Neuronal stem cell (in vitro differentiated cells): ENCODE data around the gene KCNJ6.

ENCODE experiments used
- DNase-seq: peaks from one replicate; pipeline ENCODE4 v3.0.0-alpha.2; 2013; ENCODE audit warnings: low spot score
- H2AFZ ChIP-seq: one replicate; pipeline ENCODE4 v1.6.1; 2013; ENCODE audit warnings: mild to moderate bottlenecking, low read length, inconsistent platforms
- H2AK5ac ChIP-seq: 2 replicates; pipeline ENCODE4 v1.6.1; 2013; ENCODE audit warnings: low read depth, mild to moderate bottlenecking, inconsistent platforms, low read length, moderate library complexity, mixed read lengths
- H2BK120ac ChIP-seq: 2 replicates; pipeline ENCODE4 v1.6.1; 2013; ENCODE audit warnings: low read depth, mild to moderate bottlenecking, inconsistent platforms, low read length, moderate library complexity, mixed read lengths
- H2BK12ac ChIP-seq: one replicate; pipeline ENCODE4 v1.6.1; 2013; ENCODE audit warnings: low read length, inconsistent platforms
- H2BK15ac ChIP-seq: 2 replicates; pipeline ENCODE4 v1.6.1; 2013; ENCODE audit warnings: mild to moderate bottlenecking, low read length, inconsistent platforms, mixed read lengths
- H2BK5ac ChIP-seq: one replicate; pipeline ENCODE4 v1.6.1; 2013; ENCODE audit warnings: inconsistent platforms, mild to moderate bottlenecking, low read length, moderate library complexity
- H3K14ac ChIP-seq: one replicate; pipeline ENCODE4 v1.6.1; 2013; ENCODE audit warnings: low read length, inconsistent platforms
- H3K18ac ChIP-seq: 2 replicates; pipeline ENCODE4 v1.6.1; 2013; ENCODE audit warnings: low read length, inconsistent platforms
- H3K23ac ChIP-seq: 2 replicates; pipeline ENCODE4 v1.6.1; 2013; ENCODE audit warnings: low read depth, mild to moderate bottlenecking, mixed read lengths, low read length, inconsistent platforms; ENCODE audit not compliant: poor library complexity
- H3K27ac ChIP-seq: replicated peaks from 3 replicates; pipeline ENCODE4 v1.5.1; 2013; ENCODE audit warnings: low read length, inconsistent platforms
- H3K27me3 ChIP-seq, 3 experiments: 2 replicates each; pipeline ENCODE4 v1.6.1; 2013; ENCODE audit warnings: low read length in 3 of 3, mild to moderate bottlenecking in 2 of 3, inconsistent platforms in 1 of 3, low read depth in 1 of 3, mixed read lengths in 1 of 3, moderate library complexity in 1 of 3; ENCODE audit not compliant: control insufficient read depth in 3 of 3, insufficient read depth in 3 of 3
- H3K36me3 ChIP-seq, 2 donors: replicated peaks in 1 of 2; 2 replicates each; pipeline ENCODE4 v1.6.1; 2013; ENCODE audit warnings: low read length in 2 of 2; ENCODE audit not compliant: control insufficient read depth in 2 of 2, insufficient read depth in 2 of 2
- H3K4ac ChIP-seq: 2 replicates; pipeline ENCODE4 v1.6.1; 2013; ENCODE audit warnings: inconsistent platforms, mild to moderate bottlenecking, low read length, moderate library complexity
- H3K4me1 ChIP-seq, 2 donors: 1 replicate in 1 of 2; 2 replicates in 1 of 2; pipeline ENCODE4 v1.6.1; 2013; ENCODE audit warnings: low read length in 2 of 2, low read depth in 1 of 2; ENCODE audit not compliant: control insufficient read depth in 2 of 2, insufficient read depth in 1 of 2
- H3K4me2 ChIP-seq: one replicate; pipeline ENCODE4 v1.6.1; 2013; ENCODE audit warnings: mild to moderate bottlenecking, low read length, inconsistent platforms; ENCODE audit not compliant: insufficient read depth, poor library complexity, severe bottlenecking
- H3K4me3 ChIP-seq, 2 donors: 2 replicates each; pipeline ENCODE4 v1.5.1; 2013; ENCODE audit warnings: low read length in 2 of 2, mild to moderate bottlenecking in 2 of 2, inconsistent platforms in 1 of 2, moderate library complexity in 1 of 2
- H3K79me1 ChIP-seq: one replicate; pipeline ENCODE4 v1.6.1; 2013; ENCODE audit warnings: low read depth, mild to moderate bottlenecking, inconsistent platforms, low read length, moderate library complexity
- H3K9ac ChIP-seq: one replicate; pipeline ENCODE4 v1.6.1; 2013; ENCODE audit warnings: mild to moderate bottlenecking, low read depth, low read length, inconsistent platforms; ENCODE audit not compliant: poor library complexity
- H3K9me3 ChIP-seq, 2 donors: replicated peaks in 1 of 2; 2 replicates each; pipeline versions ENCODE3 to v1.6.1; 2013; ENCODE audit warnings: low read length in 2 of 2, mild to moderate bottlenecking in 2 of 2, inconsistent platforms in 1 of 2, low read depth in 1 of 2, mixed read lengths in 1 of 2, moderate library complexity in 1 of 2; ENCODE audit not compliant: control insufficient read depth in 2 of 2, insufficient read depth in 1 of 2
- H4K8ac ChIP-seq: one replicate; pipeline ENCODE4 v1.6.1; 2013; ENCODE audit warnings: low read depth, mild to moderate bottlenecking, inconsistent platforms, low read length, moderate library complexity
- H4K91ac ChIP-seq: one replicate; pipeline ENCODE4 v1.6.1; 2013; ENCODE audit warnings: low read length, low read depth, mild to moderate bottlenecking, inconsistent platforms; ENCODE audit not compliant: poor library complexity
- WGBS, 2 donors: extraction: QIAGEN DNeasy Blood & Tissue Kit; methylation state at CpG; one replicate each; pipeline ENCODE4 v1.1.7; 2013; ENCODE audit warnings: missing lambda C conversion rate in 2 of 2, mixed read lengths in 1 of 2; ENCODE audit not compliant: insufficient read length in 2 of 2, insufficient replicate concordance in 1 of 2; ENCODE audit errors: extremely low coverage in 2 of 2; 5-methylcytosine and 5-hydroxymethylcytosine counted together

KCNJ6 gene

GRCh38 chr21:37566790-37567615 lies 349.3 kb downstream of the KCNJ6 start:
- Histone ChIP-seq H3K4me2 (no peak overlapping the region), H3K14ac (no peak overlapping the region), H3K18ac (no peak overlapping the region), H3K79me1 (no peaks in the 10 kb centered on the region), H3K4me3 (no peak overlapping the region), H3K9ac (no peak overlapping the region), H3K27ac (no peak overlapping the region), H2BK12ac (no peak overlapping the region), H3K9me3 (peaks cover 0 to 3% of the 10 kb centered on the region in 2 donors), H3K4ac (no peak overlapping the region), H2BK15ac (no peak overlapping the region), H2BK120ac (no peak overlapping the region), H4K91ac (no peak overlapping the region), H3K23ac (no peak overlapping the region), H2AK5ac (no peak overlapping the region), H4K8ac (no peak overlapping the region), H2AFZ (no peak overlapping the region), H2BK5ac (no peak overlapping the region), H3K4me1 (peaks cover 3 to 17% of the 10 kb centered on the region in 2 donors), H3K27me3 (no peaks in the 10 kb centered on the region), H3K36me3 (no peaks in the 10 kb centered on the region)
- no peak for DNase-seq
- no CpG with 5 or more reads among the region's 14 CpGs for WGBS, 2 donors

- H3K9ac ChIP-seq: no peak overlapping the region
- no peak overlapping the region for H2BK15ac ChIP-seq
- no peak for DNase-seq
- H3K4ac ChIP-seq: no peak overlapping the region
- H2BK5ac ChIP-seq: no peak overlapping the region
- H3K27ac ChIP-seq: no peak overlapping the region
- no peak overlapping the region for H3K18ac ChIP-seq
- WGBS, 2 donors: no CpG with 5 or more reads among the region's 14 CpGs
- no peaks in the 10 kb centered on the region for H3K27me3 ChIP-seq
- no peak overlapping the region for H2BK12ac ChIP-seq
- no peak overlapping the region for H2AK5ac ChIP-seq
- peaks cover 0 to 3% of the 10 kb centered on the region in 2 donors for H3K9me3 ChIP-seq
- H3K4me3 ChIP-seq: no peak overlapping the region
- no peak overlapping the region for H2AFZ ChIP-seq
- peaks cover 3 to 17% of the 10 kb centered on the region in 2 donors for H3K4me1 ChIP-seq
- no peak overlapping the region for H3K14ac ChIP-seq
- no peak overlapping the region for H4K91ac ChIP-seq
- no peak overlapping the region for H2BK120ac ChIP-seq
- H3K36me3 ChIP-seq: no peaks in the 10 kb centered on the region
- no peak overlapping the region for H3K23ac ChIP-seq
- H3K79me1 ChIP-seq: no peaks in the 10 kb centered on the region
- H3K4me2 ChIP-seq: no peak overlapping the region
- H4K8ac ChIP-seq: no peak overlapping the region
These were observed 350.6 kb downstream of the KCNJ6 start for GRCh38 chr21:37565530-37566223.

GRCh38 chr21:37564924-37565529 lies 351.2 kb downstream of the KCNJ6 start:
- Histone ChIP-seq H3K36me3 (no peaks in the 10 kb centered on the region), H3K23ac (no peak overlapping the region), H3K79me1 (no peaks in the 10 kb centered on the region), H3K14ac (no peak overlapping the region), H3K18ac (peak overlapping the region; percentile 91), H2BK120ac (no peak overlapping the region), H3K9ac (no peak overlapping the region), H4K8ac (no peak overlapping the region), H3K27ac (no peak overlapping the region), H2BK15ac (no peak overlapping the region), H3K9me3 (peaks cover 0 to 3% of the 10 kb centered on the region in 2 donors), H2BK5ac (peak overlapping the region; percentile 10), H3K4me1 (peaks cover 3 to 17% of the 10 kb centered on the region in 2 donors), H2AK5ac (no peak overlapping the region), H3K4me3 (no peak overlapping the region), H3K27me3 (peaks cover 0 to 4% (median 0%) of the 10 kb centered on the region in 3 experiments), H2AFZ (peak overlapping the region; percentile 86), H3K4ac (no peak overlapping the region), H2BK12ac (no peak overlapping the region), H3K4me2 (peak overlapping the region; percentile 61), H4K91ac (peak overlapping the region; percentile 16)
- no CpG with 5 or more reads among the region's 12 CpGs for WGBS, 2 donors
- DNase-seq: no peak
